ENCODE results near the gene RIOK1. TPM values are rescaled to one million over a fixed set of nuclear protein-coding genes. Genes with fewer than 3 reads are reported as not detected.
A peak's percentile ranks its signal among the peaks of the same experiment; 100 is the strongest.

RIOK1 gene
- total and polyA plus RNA-seq, 2 of the 13 experiments (the other 11 are each of a cell fraction or from before 2014, with no cell fraction given) = 9.4 to 37.8 TPM

DNA sequence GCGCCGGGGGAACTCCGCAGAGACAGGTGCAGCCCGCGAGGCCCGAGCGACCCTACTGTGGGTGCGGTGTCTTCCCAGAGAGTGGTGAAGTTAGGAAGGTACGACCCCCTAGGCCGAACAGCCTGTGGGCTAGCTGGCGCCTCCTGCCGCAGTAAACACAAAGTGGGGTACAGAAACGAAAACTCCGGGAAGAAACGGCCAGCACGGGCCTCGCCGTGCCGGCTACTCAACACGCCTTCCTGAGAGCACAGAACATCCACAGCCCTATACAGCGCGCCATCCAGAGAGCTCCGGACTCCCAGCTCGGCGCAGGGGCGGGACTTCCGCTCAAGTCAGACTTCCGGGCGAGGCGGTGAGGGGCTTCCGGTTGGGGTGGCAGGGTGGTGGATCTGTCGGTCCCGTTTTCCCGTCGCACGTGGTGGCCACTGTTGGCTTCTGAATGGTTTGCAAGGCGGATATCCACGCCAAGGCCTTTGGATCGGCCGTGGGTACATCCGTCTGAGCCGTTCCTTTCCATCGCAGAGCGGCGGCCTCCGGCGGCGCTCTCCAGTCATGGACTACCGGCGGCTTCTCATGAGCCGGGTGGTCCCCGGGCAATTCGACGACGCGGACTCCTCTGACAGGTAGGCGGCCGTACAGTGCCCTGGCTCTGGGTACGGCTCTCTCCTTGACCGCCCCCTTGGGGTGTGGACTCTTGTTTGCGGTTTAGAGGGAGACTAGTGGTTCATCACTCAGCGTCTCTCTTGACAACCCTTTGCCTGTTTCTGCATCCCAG, at the start of gene RIOK1, which contains the start of gene CAGE1 (continued):
- TF ChIP-seq, protein P1, sequence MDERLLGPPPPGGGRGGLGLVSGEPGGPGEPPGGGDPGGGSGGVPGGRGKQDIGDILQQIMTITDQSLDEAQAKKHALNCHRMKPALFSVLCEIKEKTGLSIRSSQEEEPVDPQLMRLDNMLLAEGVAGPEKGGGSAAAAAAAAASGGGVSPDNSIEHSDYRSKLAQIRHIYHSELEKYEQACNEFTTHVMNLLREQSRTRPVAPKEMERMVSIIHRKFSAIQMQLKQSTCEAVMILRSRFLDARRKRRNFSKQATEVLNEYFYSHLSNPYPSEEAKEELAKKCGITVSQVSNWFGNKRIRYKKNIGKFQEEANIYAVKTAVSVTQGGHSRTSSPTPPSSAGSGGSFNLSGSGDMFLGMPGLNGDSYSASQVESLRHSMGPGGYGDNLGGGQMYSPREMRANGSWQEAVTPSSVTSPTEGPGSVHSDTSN (CRISPR knock-in tag; IDR thresholded peaks at IDR 0.05) = no peak; the same call in 1 of the 2 replicates
- TF ChIP-seq, protein P2, sequence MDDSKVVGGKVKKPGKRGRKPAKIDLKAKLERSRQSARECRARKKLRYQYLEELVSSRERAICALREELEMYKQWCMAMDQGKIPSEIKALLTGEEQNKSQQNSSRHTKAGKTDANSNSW (CRISPR knock-in tag; IDR thresholded peaks at IDR 0.05; ENCODE audit: borderline replicate concordance) = 0 out of 2 replicates have a peak, but pooled peaks have one; percentile 92
- TF ChIP-seq, protein P3, sequence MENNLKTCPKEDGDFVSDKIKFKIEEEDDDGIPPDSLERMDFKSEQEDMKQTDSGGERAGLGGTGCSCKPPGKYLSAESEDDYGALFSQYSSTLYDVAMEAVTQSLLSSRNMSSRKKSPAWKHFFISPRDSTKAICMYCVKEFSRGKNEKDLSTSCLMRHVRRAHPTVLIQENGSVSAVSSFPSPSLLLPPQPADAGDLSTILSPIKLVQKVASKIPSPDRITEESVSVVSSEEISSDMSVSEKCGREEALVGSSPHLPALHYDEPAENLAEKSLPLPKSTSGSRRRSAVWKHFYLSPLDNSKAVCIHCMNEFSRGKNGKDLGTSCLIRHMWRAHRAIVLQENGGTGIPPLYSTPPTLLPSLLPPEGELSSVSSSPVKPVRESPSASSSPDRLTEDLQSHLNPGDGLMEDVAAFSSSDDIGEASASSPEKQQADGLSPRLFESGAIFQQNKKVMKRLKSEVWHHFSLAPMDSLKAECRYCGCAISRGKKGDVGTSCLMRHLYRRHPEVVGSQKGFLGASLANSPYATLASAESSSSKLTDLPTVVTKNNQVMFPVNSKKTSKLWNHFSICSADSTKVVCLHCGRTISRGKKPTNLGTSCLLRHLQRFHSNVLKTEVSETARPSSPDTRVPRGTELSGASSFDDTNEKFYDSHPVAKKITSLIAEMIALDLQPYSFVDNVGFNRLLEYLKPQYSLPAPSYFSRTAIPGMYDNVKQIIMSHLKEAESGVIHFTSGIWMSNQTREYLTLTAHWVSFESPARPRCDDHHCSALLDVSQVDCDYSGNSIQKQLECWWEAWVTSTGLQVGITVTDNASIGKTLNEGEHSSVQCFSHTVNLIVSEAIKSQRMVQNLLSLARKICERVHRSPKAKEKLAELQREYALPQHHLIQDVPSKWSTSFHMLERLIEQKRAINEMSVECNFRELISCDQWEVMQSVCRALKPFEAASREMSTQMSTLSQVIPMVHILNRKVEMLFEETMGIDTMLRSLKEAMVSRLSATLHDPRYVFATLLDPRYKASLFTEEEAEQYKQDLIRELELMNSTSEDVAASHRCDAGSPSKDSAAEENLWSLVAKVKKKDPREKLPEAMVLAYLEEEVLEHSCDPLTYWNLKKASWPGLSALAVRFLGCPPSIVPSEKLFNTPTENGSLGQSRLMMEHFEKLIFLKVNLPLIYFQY (CRISPR knock-in tag; IDR thresholded peaks at IDR 0.05; ENCODE audit: borderline replicate concordance) = peak; percentile 75
- peak; percentile 92 for TF ChIP-seq MYPOP (CRISPR knock-in tag; IDR thresholded peaks at IDR 0.05)
- TF ChIP-seq, protein P4, sequence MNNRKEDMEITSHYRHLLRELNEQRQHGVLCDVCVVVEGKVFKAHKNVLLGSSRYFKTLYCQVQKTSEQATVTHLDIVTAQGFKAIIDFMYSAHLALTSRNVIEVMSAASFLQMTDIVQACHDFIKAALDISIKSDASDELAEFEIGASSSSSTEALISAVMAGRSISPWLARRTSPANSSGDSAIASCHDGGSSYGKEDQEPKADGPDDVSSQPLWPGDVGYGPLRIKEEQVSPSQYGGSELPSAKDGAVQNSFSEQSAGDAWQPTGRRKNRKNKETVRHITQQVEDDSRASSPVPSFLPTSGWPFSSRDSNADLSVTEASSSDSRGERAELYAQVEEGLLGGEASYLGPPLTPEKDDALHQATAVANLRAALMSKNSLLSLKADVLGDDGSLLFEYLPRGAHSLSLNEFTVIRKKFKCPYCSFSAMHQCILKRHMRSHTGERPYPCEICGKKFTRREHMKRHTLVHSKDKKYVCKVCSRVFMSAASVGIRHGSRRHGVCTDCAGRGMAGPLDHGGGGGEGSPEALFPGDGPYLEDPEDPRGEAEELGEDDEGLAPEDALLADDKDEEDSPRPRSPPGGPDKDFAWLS (CRISPR knock-in tag; IDR thresholded peaks at IDR 0.05; ENCODE audit: borderline replicate concordance) = 0 out of 2 replicates have a peak, but pooled peaks have one; percentile 77
- peak; percentile 87; the same call in 1 of the 2 replicates for TF ChIP-seq JUNB (CRISPR knock-in tag; IDR thresholded peaks at IDR 0.05; ENCODE audit: borderline replicate concordance)
- peak; percentile 96 for TF ChIP-seq RBFOX2 (IDR thresholded peaks at IDR 0.05; ENCODE audit: low read depth, low read length)
- no peak for TF ChIP-seq TBP (CRISPR knock-in tag; IDR thresholded peaks at IDR 0.05)
- peak; percentile 87; the same call in 1 of the 2 replicates for TF ChIP-seq ZNF776 (CRISPR knock-in tag; IDR thresholded peaks at IDR 0.05)
- no peak; the same call in none of the 2 replicates for TF ChIP-seq ZBTB7A (CRISPR knock-in tag; IDR thresholded peaks at IDR 0.05)
- peak; percentile 99 for TF ChIP-seq POLR2G (IDR thresholded peaks at IDR 0.05; ENCODE audit: low read depth, low read length)
- no peak for TF ChIP-seq TBL1XR1 (IDR thresholded peaks at IDR 0.05; ENCODE audit: borderline replicate concordance, low read length, partially characterized antibody)
- peak; percentile 78 for TF ChIP-seq RXRB (CRISPR knock-in tag; IDR thresholded peaks at IDR 0.05; ENCODE audit: borderline replicate concordance)
- 0 out of 2 replicates have a peak, but pooled peaks have one; percentile 33 for TF ChIP-seq U2AF2 (IDR thresholded peaks at IDR 0.05; ENCODE audit: low read depth, low read length)
- TF ChIP-seq, protein P5, sequence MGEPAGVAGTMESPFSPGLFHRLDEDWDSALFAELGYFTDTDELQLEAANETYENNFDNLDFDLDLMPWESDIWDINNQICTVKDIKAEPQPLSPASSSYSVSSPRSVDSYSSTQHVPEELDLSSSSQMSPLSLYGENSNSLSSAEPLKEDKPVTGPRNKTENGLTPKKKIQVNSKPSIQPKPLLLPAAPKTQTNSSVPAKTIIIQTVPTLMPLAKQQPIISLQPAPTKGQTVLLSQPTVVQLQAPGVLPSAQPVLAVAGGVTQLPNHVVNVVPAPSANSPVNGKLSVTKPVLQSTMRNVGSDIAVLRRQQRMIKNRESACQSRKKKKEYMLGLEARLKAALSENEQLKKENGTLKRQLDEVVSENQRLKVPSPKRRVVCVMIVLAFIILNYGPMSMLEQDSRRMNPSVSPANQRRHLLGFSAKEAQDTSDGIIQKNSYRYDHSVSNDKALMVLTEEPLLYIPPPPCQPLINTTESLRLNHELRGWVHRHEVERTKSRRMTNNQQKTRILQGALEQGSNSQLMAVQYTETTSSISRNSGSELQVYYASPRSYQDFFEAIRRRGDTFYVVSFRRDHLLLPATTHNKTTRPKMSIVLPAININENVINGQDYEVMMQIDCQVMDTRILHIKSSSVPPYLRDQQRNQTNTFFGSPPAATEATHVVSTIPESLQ (CRISPR knock-in tag; conservative IDR thresholded peaks at IDR 0.05) = peak; percentile 12; the same call in 1 of the 2 replicates
- TF ChIP-seq ETV5 (CRISPR knock-in tag; IDR thresholded peaks at IDR 0.05; ENCODE audit: borderline replicate concordance) = peak; percentile 85
- TF ChIP-seq SMC3 (IDR thresholded peaks at IDR 0.05; ENCODE audit: low read length) = 0 out of 2 replicates have a peak, but pooled peaks have one; percentile 2

Measured in HepG2 (cell line).